Measurements from ENCODE around the gene SPINT1.

Gene SPINT1

GRCh38 chr15:40828447-40829036 lies 15.3 kb upstream of the SPINT1 start, which contains the start of gene PPP1R14D:
PPP1R14D (minus strand) TSS chr15:40828708; CDS start chr15:40828641, 67 bp downstream.
- no peak for DNase-seq (ENCODE audit: low spot score)

GRCh38 chr15:40829115-40829514 lies 14.7 kb upstream of the SPINT1 start:
- no peak for DNase-seq (ENCODE audit: low spot score)

GRCh38 chr15:40830884-40831283 lies 13.0 kb upstream of the SPINT1 start:
- DNase-seq (ENCODE audit: low spot score), result no peak

- no peak for DNase-seq (ENCODE audit: low spot score)
Observed at GRCh38 chr15:40831861-40832260, 12.0 kb upstream of the SPINT1 start.

- DNase-seq (ENCODE audit: low spot score), result no peak
Observed at GRCh38 chr15:40832903-40833302, 10.9 kb upstream of the SPINT1 start.

GRCh38 chr15:40836020-40836419 lies 7.8 kb upstream of the SPINT1 start:
- no peak for DNase-seq (ENCODE audit: low spot score)

- no peak for DNase-seq (ENCODE audit: low spot score)
Observed at GRCh38 chr15:40838756-40839155, 5.1 kb upstream of the SPINT1 start.

- DNase-seq (ENCODE audit: low spot score), result no peak
Observed at GRCh38 chr15:40841741-40842140, 2.1 kb upstream of the SPINT1 start.

GRCh38 chr15:40843261-40843884 lies 475 bp upstream of the SPINT1 start:
- DNase-seq (ENCODE audit: low spot score), result no peak

- DNase-seq (ENCODE audit: low spot score), result no peak
Observed at GRCh38 chr15:40844696-40845030, 815 bp downstream of the SPINT1 start.

GRCh38 chr15:40845036-40845435 lies 1.2 kb downstream of the SPINT1 start:
- no peak for DNase-seq (ENCODE audit: low spot score)

GRCh38 chr15:40845511-40846284 lies 1.9 kb downstream of the SPINT1 start:
- DNase-seq (ENCODE audit: low spot score), result no peak

GRCh38 chr15:40846841-40847222 lies 3.0 kb downstream of the SPINT1 start:
- DNase-seq (ENCODE audit: low spot score), result no peak

GRCh38 chr15:40847223-40847961 lies 3.5 kb downstream of the SPINT1 start:
- peak; percentile 82 for DNase-seq (ENCODE audit: low spot score)

- DNase-seq (ENCODE audit: low spot score), result no peak
Observed at GRCh38 chr15:40850576-40851112, 6.8 kb downstream of the SPINT1 start.

- no peak for DNase-seq (ENCODE audit: low spot score)
Observed at GRCh38 chr15:40852529-40852928, 8.7 kb downstream of the SPINT1 start.

GRCh38 chr15:40853241-40853890 lies 9.5 kb downstream of the SPINT1 start:
- DNase-seq (ENCODE audit: low spot score), result no peak

GRCh38 chr15:40854161-40854560 lies 10.3 kb downstream of the SPINT1 start:
- no peak for DNase-seq (ENCODE audit: low spot score)

- no peak for DNase-seq (ENCODE audit: low spot score)
Observed at GRCh38 chr15:40855706-40856234, 11.9 kb downstream of the SPINT1 start.

GRCh38 chr15:40856746-40857145 lies 12.9 kb downstream of the SPINT1 start:
- DNase-seq (ENCODE audit: low spot score), result no peak

- DNase-seq (ENCODE audit: low spot score), result peak; percentile 28
Observed at GRCh38 chr15:40857601-40858341, 13.9 kb downstream of the SPINT1 start.
